Lower lobe of right lung (tissue), 2 donors: ENCODE data around the gene ATP10A. TPM values are rescaled to one million over a fixed set of nuclear protein-coding genes. Genes with fewer than 3 reads are reported as not detected.

Experiments used
- ATAC-seq, 2 donors: fragments of 200-7000 bp; cut with Tn5 transposase; one replicate each; pipeline ENCODE4 v1.9.1; 2020 to 2022; ENCODE audit warnings: mild to moderate bottlenecking in 2 of 2, moderate library complexity in 2 of 2
- DNase-seq: peaks from one replicate; pipeline ENCODE4 v3.0.0-alpha.2; 2020
- H3K27ac ChIP-seq: fragments of 200-600 bp; one replicate; pipeline ENCODE4 v1.8.0; 2022
- H3K27me3 ChIP-seq: fragments of 200-600 bp; one replicate; pipeline ENCODE4 v1.8.0; 2022; ENCODE audit warnings: low read depth
- H3K36me3 ChIP-seq: fragments of 200-600 bp; one replicate; pipeline ENCODE4 v1.8.0; 2022; ENCODE audit warnings: mild to moderate bottlenecking
- H3K4me1 ChIP-seq: fragments of 200-600 bp; one replicate; pipeline ENCODE4 v1.8.0; 2022
- H3K4me3 ChIP-seq: fragments of 200-600 bp; one replicate; pipeline ENCODE4 v1.8.0; 2022; ENCODE audit warnings: mild to moderate bottlenecking
- H3K9me3 ChIP-seq: fragments of 200-600 bp; one replicate; pipeline ENCODE4 v1.8.0; 2022
- CTCF ChIP-seq: fragments of 200-600 bp; IDR thresholded peaks from one replicate; pipeline ENCODE4 v1.8.0; 2022; ENCODE audit warnings: antibody characterized with exemption, mild to moderate bottlenecking
- intact Hi-C: fragments of 100-400 bp; cut with DNase I; formaldehyde crosslinking; loops from one replicate; pipeline ENCODE4 v1.11.0; 2022
- total RNA-seq: library from RNA; stranded (reverse); fragmentation: NEBNext Ultra II Directional; extraction: Animal tissue kit (Norgen Biotek cat#: 25700); gene quantifications from one replicate; pipeline ENCODE4 v1.2.1, GENCODE V29; 2021
- donor health status: DM: no; HTN: yes; CAD: no; lungs with severe emphysema.

ATP10A gene
- total RNA-seq, 1 donor from 2014 or later: 43.5 TPM

GRCh38 chr15:25787381-25787780 lies 75.7 kb downstream of the ATP10A start:
- intact Hi-C loops: no loop called here
- Histone ChIP-seq H3K4me1 (peaks cover 47% of the 10 kb centered on the region), H3K36me3 (no peaks in the 10 kb centered on the region)

GRCh38 chr15:25786040-25786439 lies 77.1 kb downstream of the ATP10A start:
- no peak for DNase-seq
- no peak for TF ChIP-seq CTCF
- Histone ChIP-seq H3K4me3 (no peak overlapping the region), H3K9me3 (no peaks in the 10 kb centered on the region), H3K27me3 (no peaks in the 10 kb centered on the region), H3K27ac (no peak overlapping the region), H3K4me1 (peaks cover 47% of the 10 kb centered on the region), H3K36me3 (peaks cover 2% of the 10 kb centered on the region)
- no peak for ATAC-seq
- intact Hi-C loops: no loop called here

More at GRCh38 chr15:25787381-25787780, 75.7 kb downstream of the ATP10A start:
- Histone ChIP-seq H3K4me3 (no peak overlapping the region), H3K27ac (no peak overlapping the region), H3K9me3 (no peaks in the 10 kb centered on the region), H3K27me3 (no peaks in the 10 kb centered on the region)
- no peak for TF ChIP-seq CTCF
- DNase-seq: no peak
- ATAC-seq: peak in 1 of 2 donors; percentile 3

- DNase-seq (no peak), ATAC-seq (peak; percentile 4 to 27)
- peaks cover 45% of the 10 kb centered on the region for H3K4me1 ChIP-seq
Observed at GRCh38 chr15:25785641-25786025, 77.5 kb downstream of the ATP10A start.

GRCh38 chr15:25784876-25785640 lies 78.1 kb downstream of the ATP10A start:
- ATAC-seq (peak; percentile 15 to 22), DNase-seq (no peak)
- Histone ChIP-seq H3K27ac (no peak overlapping the region), H3K4me3 (no peak overlapping the region), H3K27me3 (no peaks in the 10 kb centered on the region), H3K9me3 (no peaks in the 10 kb centered on the region), H3K4me1 (peaks cover 39% of the 10 kb centered on the region), H3K36me3 (peaks cover 12% of the 10 kb centered on the region)
- no peak for TF ChIP-seq CTCF
- intact Hi-C loops: no loop called here

More at GRCh38 chr15:25785641-25786025, 77.5 kb downstream of the ATP10A start:
- Histone ChIP-seq H3K9me3 (no peaks in the 10 kb centered on the region), H3K36me3 (peaks cover 6% of the 10 kb centered on the region), H3K27ac (no peak overlapping the region), H3K4me3 (no peak overlapping the region), H3K27me3 (no peaks in the 10 kb centered on the region)
- no peak for TF ChIP-seq CTCF
- intact Hi-C loops: no loop called here

GRCh38 chr15:25783607-25784540 lies 79.3 kb downstream of the ATP10A start:
- no peaks in the 10 kb centered on the region for H3K9me3 ChIP-seq
- intact Hi-C loops: no loop called here
- H3K27me3 ChIP-seq: no peaks in the 10 kb centered on the region
- no peak overlapping the region for H3K4me3 ChIP-seq
- no peak overlapping the region for H3K27ac ChIP-seq
- peaks cover 15% of the 10 kb centered on the region for H3K36me3 ChIP-seq
- peaks cover 33% of the 10 kb centered on the region for H3K4me1 ChIP-seq
- ATAC-seq: peak; percentile 6 to 12
- DNase-seq: no peak
- TF ChIP-seq CTCF: no peak
